Esophagus muscularis mucosa (tissue), 4 donors: Measurements from ENCODE around the gene NAT9. TPM values are rescaled to one million over a fixed set of nuclear protein-coding genes. Genes with fewer than 3 reads are reported as not detected.

ENCODE experiments used
- DNase-seq: peaks from one replicate; pipeline ENCODE4 v3.0.0-alpha.2; 2017; ENCODE audit errors: extremely low spot score
- H3K27ac ChIP-seq, 4 donors: fragments of 200-600 bp; sonication (generic); replicated peaks in 1 of 4; 1 replicate in 3 of 4; 2 replicates in 1 of 4; pipeline ENCODE4 v1.5.1; 2016 to 2019; ENCODE audit warnings: mild to moderate bottlenecking in 1 of 4
- H3K27me3 ChIP-seq, 4 donors: fragments of 200-600 bp; sonication (generic); one replicate each; pipeline versions ENCODE4 v1.5.1 to v1.6.0; 2016 to 2019
- H3K36me3 ChIP-seq, 4 donors: fragments of 200-600 bp; sonication (generic); one replicate each; pipeline ENCODE4 v1.5.1; 2016 to 2019
- H3K4me1 ChIP-seq, 4 donors: fragments of 200-600 bp; sonication (generic); one replicate each; pipeline ENCODE4 v1.5.1; 2016 to 2019
- H3K4me3 ChIP-seq, 4 donors: fragments of 200-600 bp; sonication (generic); 1 replicate in 2 of 4; 2 replicates in 2 of 4; pipeline ENCODE4 v1.5.1; 2016 to 2019; ENCODE audit warnings: mild to moderate bottlenecking in 4 of 4, moderate library complexity in 1 of 4
- H3K9me3 ChIP-seq, 4 donors: fragments of 200-600 bp; sonication (generic); 1 replicate in 3 of 4; 2 replicates in 1 of 4; pipeline ENCODE4 v1.5.1; 2016 to 2019
- EP300 ChIP-seq: sonication (generic); formaldehyde crosslinking; IDR thresholded peaks from one replicate; pipeline ENCODE4 v1.6.1; 2017; ENCODE audit warnings: antibody characterized with exemption
- POLR2A ChIP-seq: fragments of 450-650 bp; IDR thresholded peaks from one replicate; pipeline ENCODE4 v1.6.1; 2017; ENCODE audit warnings: antibody characterized with exemption, moderate library complexity, mild to moderate bottlenecking, low read depth
- POLR2AphosphoS5 ChIP-seq, 2 donors: sonication (generic); formaldehyde crosslinking; IDR thresholded peaks; one replicate each; pipeline ENCODE4 v1.6.1; 2017; ENCODE audit warnings: antibody characterized with exemption in 2 of 2
- WGBS: methylation state at CpG from one replicate; pipeline ENCODE4 v1.1.5; 2018; 5-methylcytosine and 5-hydroxymethylcytosine counted together
- intact Hi-C: fragments of 100-400 bp; cut with DNase I; formaldehyde crosslinking; loops from one replicate; pipeline ENCODE4 v1.15.1; 2023
- total RNA-seq, 4 donors: library from RNA; depleted of rRNA; stranded (reverse); fragments of >200 nt; gene quantifications; one replicate each; pipeline versions ENCODE4 v1.1.0 to v1.2.1, GENCODE V29; 2016
- TF ChIP-seq, protein P1 (sequence below), 3 experiments: fragments of 200-600 bp in 2 of 3; fragments of 450-650 bp in 1 of 3; sonication (generic) in 2 of 3; IDR thresholded peaks; one replicate each; pipeline ENCODE4 v1.5.1; 2017 to 2019; ENCODE audit warnings: antibody characterized with exemption in 3 of 3, mild to moderate bottlenecking in 2 of 3, moderate library complexity in 1 of 3

Gene NAT9
- total RNA-seq, 4 donors from 2014 or later = 10.4 to 22.4 (median 17.7) TPM

DNA sequence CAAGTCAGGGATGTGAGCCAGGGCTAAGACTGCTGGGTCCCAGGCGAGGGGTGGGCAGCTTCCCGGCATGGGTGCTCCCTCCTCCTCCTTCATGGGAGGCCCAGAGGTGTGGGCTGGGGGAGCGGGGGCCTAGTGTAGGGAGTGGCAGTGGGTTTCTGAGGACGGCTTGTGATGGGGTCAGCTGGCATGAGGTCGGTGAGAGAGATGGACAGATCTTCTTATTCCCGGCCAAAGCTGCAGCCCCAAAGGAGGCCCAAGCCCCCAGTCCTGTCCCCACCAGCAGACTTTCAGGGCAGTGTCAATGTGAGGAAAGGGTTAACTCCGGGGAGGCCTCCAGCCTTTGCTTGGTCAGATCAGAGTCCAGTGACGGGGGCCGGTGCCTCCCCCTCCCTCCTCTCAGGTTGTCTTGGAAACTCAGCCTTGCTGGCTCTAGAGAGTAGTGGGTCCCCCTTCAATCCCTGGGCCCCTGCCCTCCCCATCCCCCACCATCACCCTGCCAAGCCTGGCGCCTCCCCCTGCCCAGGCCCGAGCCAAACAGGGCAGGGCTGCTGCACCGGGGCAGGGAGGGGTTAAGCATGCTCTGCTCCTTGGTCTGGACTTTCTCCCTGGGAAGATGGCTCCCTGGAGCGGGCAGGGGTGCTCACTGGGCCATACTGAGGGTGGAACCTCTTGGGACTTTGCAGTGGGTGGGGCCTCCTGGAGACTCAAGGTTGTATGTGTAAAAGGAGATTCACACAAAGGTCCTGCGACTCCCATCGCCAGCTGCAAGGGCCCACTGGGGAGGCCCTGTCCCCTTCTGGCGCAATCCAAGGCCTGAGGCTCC is 12.4 kb downstream of the NAT9 start:
- Histone ChIP-seq H3K36me3 (peaks cover 0 to 8% (median 4%) of the 10 kb centered on the region in 4 donors), H3K4me3 (no peak overlapping the region), H3K27me3 (peaks cover 0 to 10% (median 0%) of the 10 kb centered on the region in 4 donors), H3K27ac (no peak overlapping the region), H3K4me1 (peaks cover 40 to 50% (median 46%) of the 10 kb centered on the region in 4 donors), H3K9me3 (no peaks in the 10 kb centered on the region)
- TF ChIP-seq, protein P1, sequence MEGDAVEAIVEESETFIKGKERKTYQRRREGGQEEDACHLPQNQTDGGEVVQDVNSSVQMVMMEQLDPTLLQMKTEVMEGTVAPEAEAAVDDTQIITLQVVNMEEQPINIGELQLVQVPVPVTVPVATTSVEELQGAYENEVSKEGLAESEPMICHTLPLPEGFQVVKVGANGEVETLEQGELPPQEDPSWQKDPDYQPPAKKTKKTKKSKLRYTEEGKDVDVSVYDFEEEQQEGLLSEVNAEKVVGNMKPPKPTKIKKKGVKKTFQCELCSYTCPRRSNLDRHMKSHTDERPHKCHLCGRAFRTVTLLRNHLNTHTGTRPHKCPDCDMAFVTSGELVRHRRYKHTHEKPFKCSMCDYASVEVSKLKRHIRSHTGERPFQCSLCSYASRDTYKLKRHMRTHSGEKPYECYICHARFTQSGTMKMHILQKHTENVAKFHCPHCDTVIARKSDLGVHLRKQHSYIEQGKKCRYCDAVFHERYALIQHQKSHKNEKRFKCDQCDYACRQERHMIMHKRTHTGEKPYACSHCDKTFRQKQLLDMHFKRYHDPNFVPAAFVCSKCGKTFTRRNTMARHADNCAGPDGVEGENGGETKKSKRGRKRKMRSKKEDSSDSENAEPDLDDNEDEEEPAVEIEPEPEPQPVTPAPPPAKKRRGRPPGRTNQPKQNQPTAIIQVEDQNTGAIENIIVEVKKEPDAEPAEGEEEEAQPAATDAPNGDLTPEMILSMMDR (IDR thresholded peaks at IDR 0.05) = no peak
- WGBS = 72% methylated on average over 6 of the region's 16 CpGs
- intact Hi-C loops = no loop called here
- no peak for DNase-seq

DNA sequence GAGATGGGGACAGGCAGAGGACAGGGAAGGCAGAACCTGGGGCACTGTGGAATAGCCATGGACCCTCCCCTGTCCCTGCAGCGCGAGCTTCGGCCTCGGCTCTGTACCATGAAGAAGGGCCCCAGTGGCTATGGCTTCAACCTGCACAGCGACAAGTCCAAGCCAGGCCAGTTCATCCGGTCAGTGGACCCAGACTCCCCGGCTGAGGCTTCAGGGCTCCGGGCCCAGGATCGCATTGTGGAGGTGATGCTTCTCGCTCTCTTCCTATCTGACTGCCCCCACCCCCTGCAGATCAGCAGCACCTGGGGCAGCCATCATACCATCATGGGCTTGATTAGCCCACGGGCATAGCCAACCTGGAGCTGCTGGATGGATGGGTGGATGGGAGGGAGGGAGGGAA is 14.2 kb downstream of the NAT9 start:
- H3K9me3 ChIP-seq = no peaks in the 10 kb centered on the region
- TF ChIP-seq POLR2A = no peak
- no peak for TF ChIP-seq EP300
- no peak for TF ChIP-seq POLR2AphosphoS5 (IDR thresholded peaks at IDR 0.05)
- TF ChIP-seq, protein P1 (IDR thresholded peaks at IDR 0.05) = no peak
- H3K4me1 ChIP-seq = peaks cover 45 to 55% (median 49%) of the 10 kb centered on the region in 4 donors
- no peak overlapping the region for H3K27ac ChIP-seq
- intact Hi-C loops = no loop called here
- H3K27me3 ChIP-seq = peaks cover 0 to 18% (median 0%) of the 10 kb centered on the region in 4 donors
- H3K36me3 ChIP-seq = peaks cover 0 to 8% (median 2%) of the 10 kb centered on the region in 4 donors
- H3K4me3 ChIP-seq = no peak overlapping the region
- WGBS = 97% methylated on average over 6 of the region's 11 CpGs
- DNase-seq = no peak

DNA sequence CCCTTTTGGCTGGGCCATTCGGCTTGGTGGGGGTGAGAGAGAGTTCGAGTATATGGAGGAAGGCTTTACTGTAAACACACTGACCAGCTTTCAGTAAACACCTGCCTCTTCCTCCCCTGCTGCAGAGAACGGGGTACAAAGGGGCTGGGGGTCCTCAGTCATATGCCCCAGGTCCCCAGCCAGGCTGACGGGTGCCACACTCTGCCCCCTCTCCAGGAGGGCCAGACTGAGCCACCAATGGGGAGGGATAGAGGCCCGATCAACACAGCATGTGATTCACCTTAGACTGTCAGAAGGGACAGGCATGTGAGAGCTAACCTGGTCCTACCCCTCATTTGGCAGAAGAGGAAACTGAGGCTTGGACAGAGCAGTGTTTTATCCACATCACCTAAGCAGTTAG is 14.7 kb downstream of the NAT9 start:
- Histone ChIP-seq H3K36me3 (peaks cover 0 to 8% (median 2%) of the 10 kb centered on the region in 4 donors), H3K9me3 (no peaks in the 10 kb centered on the region), H3K27ac (peak overlapping the region in 1 of 4 donors; percentile 11), H3K27me3 (peaks cover 0 to 17% (median 0%) of the 10 kb centered on the region in 4 donors), H3K4me1 (peaks cover 45 to 58% (median 53%) of the 10 kb centered on the region in 4 donors), H3K4me3 (no peak overlapping the region)
- no peak for DNase-seq
- intact Hi-C loops = no loop called here
- 75% methylated on average over 2 of the region's 5 CpGs for WGBS
- no peak for TF ChIP-seq POLR2A

DNA sequence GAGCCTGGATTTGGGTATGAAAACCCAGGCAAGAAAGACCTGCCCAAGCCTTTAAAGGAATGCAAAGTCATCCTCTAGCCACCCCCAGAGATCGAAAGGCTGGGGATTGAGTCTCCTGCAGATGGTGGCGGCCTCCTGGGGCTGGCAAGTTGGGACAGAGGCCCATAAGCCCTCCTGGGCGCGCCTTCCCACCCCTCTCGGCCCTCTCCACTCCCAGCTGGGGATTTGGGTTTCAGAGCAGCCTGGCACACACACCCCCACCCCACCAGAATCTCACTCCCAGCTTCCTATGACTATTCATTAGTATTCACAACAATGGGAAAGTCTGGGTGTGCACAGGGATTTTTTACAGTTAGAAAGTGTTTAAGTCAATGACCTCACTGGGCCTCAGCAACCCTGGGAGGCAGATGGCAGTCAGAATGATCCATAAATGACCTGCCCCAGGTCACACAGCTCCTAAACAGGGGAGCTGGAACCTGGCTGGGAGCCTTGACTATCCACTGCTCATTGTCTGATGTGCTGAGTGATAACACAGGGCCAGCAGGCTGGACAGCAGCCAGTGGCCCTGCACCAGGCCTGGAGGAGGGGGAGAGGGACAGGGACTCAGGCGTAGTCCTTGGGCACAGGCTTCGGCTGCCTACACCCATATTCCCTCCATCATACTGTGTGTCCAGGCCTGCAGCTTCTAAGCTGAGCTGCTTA is 15.6 kb downstream of the NAT9 start:
- no peak overlapping the region for H3K4me3 ChIP-seq
- H3K27me3 ChIP-seq = peaks cover 0 to 17% (median 0%) of the 10 kb centered on the region in 4 donors
- peak overlapping the region in 2 of 4 donors; percentile 18 to 42 for H3K27ac ChIP-seq
- no peak for DNase-seq
- no peaks in the 10 kb centered on the region for H3K9me3 ChIP-seq
- intact Hi-C loops = no loop called here
- WGBS = 83% methylated on average over 6 of the region's 7 CpGs
- peaks cover 0 to 8% (median under 1%) of the 10 kb centered on the region in 4 donors for H3K36me3 ChIP-seq
- H3K4me1 ChIP-seq = peaks cover 45 to 58% (median 55%) of the 10 kb centered on the region in 4 donors
- no peak for TF ChIP-seq POLR2A
- no peak for TF ChIP-seq POLR2AphosphoS5 (IDR thresholded peaks at IDR 0.05)
- TF ChIP-seq, protein P1 (IDR thresholded peaks at IDR 0.05) = no peak
- no peak for TF ChIP-seq EP300

DNA sequence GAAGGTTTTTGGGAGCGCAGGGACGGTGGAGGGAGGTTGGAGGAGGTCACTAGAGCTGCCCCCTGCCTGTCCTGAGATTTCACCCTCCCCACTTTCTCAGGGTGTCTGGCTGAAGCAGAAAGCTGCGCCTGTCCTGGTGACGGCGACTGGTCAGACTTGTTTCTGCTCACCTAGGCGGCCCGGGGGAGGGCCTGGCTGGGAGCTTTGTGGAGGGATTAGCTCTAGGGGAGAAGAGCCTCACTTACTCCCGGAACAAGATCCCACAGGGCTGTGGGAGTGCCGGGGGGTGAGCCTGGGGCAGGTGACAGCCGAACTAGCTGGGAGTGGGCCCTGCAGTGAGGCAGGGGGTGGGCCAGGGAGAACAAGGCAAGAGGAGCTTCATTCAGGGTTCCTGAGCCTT is 16.2 kb downstream of the NAT9 start:
- 79% methylated on average over 8 of the region's 10 CpGs for WGBS
- H3K9me3 ChIP-seq = no peaks in the 10 kb centered on the region
- H3K4me3 ChIP-seq = no peak overlapping the region
- H3K36me3 ChIP-seq = peaks cover 0 to 8% (median 0%) of the 10 kb centered on the region in 4 donors
- peaks cover 45 to 58% (median 55%) of the 10 kb centered on the region in 4 donors for H3K4me1 ChIP-seq
- H3K27me3 ChIP-seq = peaks cover 0 to 17% (median 0%) of the 10 kb centered on the region in 4 donors
- no peak for TF ChIP-seq EP300
- TF ChIP-seq, protein P1 (IDR thresholded peaks at IDR 0.05) = no peak
- TF ChIP-seq POLR2AphosphoS5 (IDR thresholded peaks at IDR 0.05) = no peak
- no peak for TF ChIP-seq POLR2A
- DNase-seq = no peak
- intact Hi-C loops = no loop called here
- H3K27ac ChIP-seq = peak overlapping the region in 1 of 4 donors; percentile 42
